Measurements from ENCODE around the gene NFAT5. TPM values are rescaled to one million over a fixed set of nuclear protein-coding genes. Genes with fewer than 3 reads are reported as not detected.
"Not testable (repeated sequence)": the region's sequence is repeated elsewhere in the genome, so short reads cannot be mapped to it uniquely, and the experiment has no call there.

NFAT5 gene
- total RNA-seq, 4 donors from 2014 or later, result 76.1 to 122 (median 102) TPM

DNA sequence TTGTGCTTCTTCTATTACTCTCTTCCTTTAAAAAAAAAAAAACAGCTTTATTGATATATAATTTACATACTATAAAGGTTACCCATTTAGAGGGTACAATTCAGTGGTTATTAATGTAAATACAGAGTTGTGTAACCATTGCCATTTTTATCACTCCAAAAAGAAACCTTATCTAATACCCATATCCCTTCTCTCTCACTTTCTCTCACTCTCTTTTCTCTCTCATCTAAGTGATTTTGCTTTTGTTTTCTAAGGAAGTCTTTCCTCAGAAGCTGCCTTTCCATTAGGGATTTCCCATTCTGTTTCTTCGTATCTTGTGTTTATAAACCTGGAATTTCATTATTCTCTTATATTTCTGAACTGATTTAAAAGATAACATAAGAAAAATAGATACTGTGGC lies 55.5 kb downstream of the NFAT5 start:
- Histone ChIP-seq H3K27ac (peak overlapping the region in 1 of 3 donors; percentile 32), H3K4me1 (peaks cover 20 to 48% of the 10 kb centered on the region in 2 donors)

DNA sequence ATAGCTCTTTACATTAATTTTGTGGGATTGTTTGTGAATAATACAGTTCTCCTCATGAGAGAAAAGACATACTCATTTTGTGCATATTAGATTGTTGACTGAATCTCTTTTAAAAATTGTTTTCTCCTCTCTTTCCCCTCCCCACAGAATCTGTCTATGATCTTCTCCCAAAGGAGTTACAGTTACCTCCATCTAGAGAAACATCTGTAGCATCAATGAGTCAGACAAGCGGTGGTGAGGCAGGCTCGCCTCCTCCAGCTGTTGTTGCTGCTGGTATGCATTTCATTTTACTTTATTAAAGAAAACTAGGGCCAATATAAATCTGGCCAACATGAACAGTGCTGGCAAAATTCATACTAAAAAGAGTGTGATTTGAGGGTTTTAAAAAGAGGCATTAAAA lies 60.5 kb downstream of the NFAT5 start:
- TF ChIP-seq, protein P1, sequence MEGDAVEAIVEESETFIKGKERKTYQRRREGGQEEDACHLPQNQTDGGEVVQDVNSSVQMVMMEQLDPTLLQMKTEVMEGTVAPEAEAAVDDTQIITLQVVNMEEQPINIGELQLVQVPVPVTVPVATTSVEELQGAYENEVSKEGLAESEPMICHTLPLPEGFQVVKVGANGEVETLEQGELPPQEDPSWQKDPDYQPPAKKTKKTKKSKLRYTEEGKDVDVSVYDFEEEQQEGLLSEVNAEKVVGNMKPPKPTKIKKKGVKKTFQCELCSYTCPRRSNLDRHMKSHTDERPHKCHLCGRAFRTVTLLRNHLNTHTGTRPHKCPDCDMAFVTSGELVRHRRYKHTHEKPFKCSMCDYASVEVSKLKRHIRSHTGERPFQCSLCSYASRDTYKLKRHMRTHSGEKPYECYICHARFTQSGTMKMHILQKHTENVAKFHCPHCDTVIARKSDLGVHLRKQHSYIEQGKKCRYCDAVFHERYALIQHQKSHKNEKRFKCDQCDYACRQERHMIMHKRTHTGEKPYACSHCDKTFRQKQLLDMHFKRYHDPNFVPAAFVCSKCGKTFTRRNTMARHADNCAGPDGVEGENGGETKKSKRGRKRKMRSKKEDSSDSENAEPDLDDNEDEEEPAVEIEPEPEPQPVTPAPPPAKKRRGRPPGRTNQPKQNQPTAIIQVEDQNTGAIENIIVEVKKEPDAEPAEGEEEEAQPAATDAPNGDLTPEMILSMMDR (IDR thresholded peaks at IDR 0.05), result no peak
- TF ChIP-seq POLR2A (IDR thresholded peaks at IDR 0.05), result no peak
- intact Hi-C loops (cut with DNase I), result no loop called here
- DNase-seq, result no peak
- Histone ChIP-seq H3K9me3 (no peaks in the 10 kb centered on the region), H3K4me1 (peaks cover 0 to 9% of the 10 kb centered on the region in 2 donors), H3K36me3 (no peaks in the 10 kb centered on the region), H3K27ac (no peak overlapping the region), H3K4me3 (replicated peaks in 1 of 3) (no peak overlapping the region), H3K27me3 (no peaks in the 10 kb centered on the region)
- WGBS, 2 donors, result 85 to 88% methylated on average over 2 of the region's 2 CpGs

More for the DNA sequence above, 55.5 kb downstream of the NFAT5 start:
- Histone ChIP-seq H3K4me3 (replicated peaks in 1 of 3) (no peak overlapping the region), H3K9me3 (no peaks in the 10 kb centered on the region), H3K27me3 (no peaks in the 10 kb centered on the region), H3K36me3 (no peaks in the 10 kb centered on the region)
- intact Hi-C loops (cut with DNase I), result no loop called here
- WGBS, 2 donors, result 87 to 94% methylated on average over 1 of the region's 1 CpG
- DNase-seq, result no peak
- TF ChIP-seq POLR2A (IDR thresholded peaks at IDR 0.05), result no peak

DNA sequence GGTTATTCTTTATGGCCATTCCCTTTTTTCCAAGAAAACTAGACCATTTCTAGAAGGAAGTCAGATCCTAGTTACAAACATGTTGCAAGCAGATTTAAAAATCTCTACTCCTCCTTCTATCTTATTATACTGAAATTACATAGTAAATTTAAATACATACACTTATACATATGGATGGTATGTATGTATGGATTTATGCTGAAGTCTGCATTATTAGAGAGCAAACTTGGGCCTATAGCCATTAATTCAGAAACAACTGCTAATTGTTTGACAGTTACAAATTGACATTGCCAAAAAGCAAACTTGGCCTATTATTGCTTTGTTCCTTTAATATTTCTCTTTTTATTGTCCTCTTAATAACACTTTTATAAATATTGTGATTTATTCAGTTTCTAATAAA lies 67.1 kb downstream of the NFAT5 start:
- no peak for DNase-seq
- peaks cover 6 to 14% of the 10 kb centered on the region in 2 donors for H3K36me3 ChIP-seq
- H3K4me1 ChIP-seq, result no peaks in the 10 kb centered on the region
- H3K27me3 ChIP-seq, result no peaks in the 10 kb centered on the region
- intact Hi-C loops (cut with DNase I), result no loop called here
- no peak overlapping the region for H3K4me3 ChIP-seq (replicated peaks in 1 of 3)
- H3K9me3 ChIP-seq, result no peaks in the 10 kb centered on the region
- no peak for TF ChIP-seq POLR2A (IDR thresholded peaks at IDR 0.05)
- TF ChIP-seq, protein P1 (IDR thresholded peaks at IDR 0.05), result no peak
- H3K27ac ChIP-seq, result no peak overlapping the region

DNA sequence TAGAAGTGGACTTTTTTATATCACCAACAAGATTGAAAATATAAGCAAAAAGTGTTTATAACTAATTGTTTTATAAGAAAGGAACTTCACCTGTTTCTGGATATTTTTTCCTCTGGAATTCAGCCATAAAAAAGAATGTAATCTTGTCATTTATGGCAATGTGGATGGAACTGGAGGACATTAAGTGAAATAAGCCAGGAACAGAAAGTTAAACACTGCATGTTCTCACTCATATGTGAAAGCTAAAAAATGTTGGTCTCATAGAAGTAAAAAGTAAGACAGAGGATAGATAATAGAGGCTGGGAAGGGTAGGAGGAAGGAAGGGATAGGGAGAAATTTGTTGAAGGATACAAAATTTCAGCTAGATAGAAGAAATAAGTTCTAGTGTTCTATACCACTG lies 67.6 kb downstream of the NFAT5 start:
- no peaks in the 10 kb centered on the region for H3K9me3 ChIP-seq
- H3K4me3 ChIP-seq (replicated peaks in 1 of 3), result no peak overlapping the region
- H3K4me1 ChIP-seq, result no peaks in the 10 kb centered on the region
- TF ChIP-seq, protein P1 (IDR thresholded peaks at IDR 0.05), result no peak
- no peak for TF ChIP-seq POLR2A (IDR thresholded peaks at IDR 0.05)
- H3K36me3 ChIP-seq, result peaks cover 6 to 14% of the 10 kb centered on the region in 2 donors
- H3K27ac ChIP-seq, result no peak overlapping the region
- H3K27me3 ChIP-seq, result no peaks in the 10 kb centered on the region
- no peak for DNase-seq
- intact Hi-C loops (cut with DNase I), result no loop called here

DNA sequence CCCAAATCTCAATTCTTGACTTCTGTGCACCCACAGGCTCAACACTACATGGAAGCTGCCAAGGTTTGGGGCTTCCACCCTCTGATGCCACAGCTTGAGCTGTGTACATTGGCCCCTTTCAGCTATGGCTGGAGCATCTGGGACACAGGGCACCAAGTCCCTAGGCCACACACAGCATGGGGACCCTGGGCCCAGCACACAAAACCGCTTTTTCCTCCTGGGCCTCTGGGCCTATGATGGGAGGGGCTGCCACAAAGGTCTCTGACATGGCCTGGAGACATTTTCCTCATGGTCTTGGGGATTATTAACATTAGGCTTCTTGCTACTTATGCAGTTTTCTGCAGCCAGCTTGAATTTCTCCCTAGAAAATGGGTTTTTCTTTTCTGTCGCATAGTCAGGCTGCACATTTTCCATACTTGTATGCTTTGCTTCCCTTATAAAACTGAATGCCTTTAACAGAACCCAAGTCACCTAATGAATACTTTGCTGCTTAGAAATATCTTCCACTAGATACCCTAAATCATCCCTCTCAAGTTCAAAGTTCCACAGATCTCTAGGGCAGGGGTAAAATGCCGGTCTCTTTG lies 70.9 kb downstream of the NFAT5 start:
- intact Hi-C loops (cut with DNase I); DNase-seq; H3K4me3 ChIP-seq (replicated peaks in 1 of 3); H3K27me3 ChIP-seq; H3K9me3 ChIP-seq; H3K4me1 ChIP-seq; H3K27ac ChIP-seq: not testable (repeated sequence)
- 99 to 100% methylated on average over 3 of the region's 3 CpGs for WGBS, 2 donors
- H3K36me3 ChIP-seq, result peaks cover 6 to 14% of the 10 kb centered on the region in 2 donors

DNA sequence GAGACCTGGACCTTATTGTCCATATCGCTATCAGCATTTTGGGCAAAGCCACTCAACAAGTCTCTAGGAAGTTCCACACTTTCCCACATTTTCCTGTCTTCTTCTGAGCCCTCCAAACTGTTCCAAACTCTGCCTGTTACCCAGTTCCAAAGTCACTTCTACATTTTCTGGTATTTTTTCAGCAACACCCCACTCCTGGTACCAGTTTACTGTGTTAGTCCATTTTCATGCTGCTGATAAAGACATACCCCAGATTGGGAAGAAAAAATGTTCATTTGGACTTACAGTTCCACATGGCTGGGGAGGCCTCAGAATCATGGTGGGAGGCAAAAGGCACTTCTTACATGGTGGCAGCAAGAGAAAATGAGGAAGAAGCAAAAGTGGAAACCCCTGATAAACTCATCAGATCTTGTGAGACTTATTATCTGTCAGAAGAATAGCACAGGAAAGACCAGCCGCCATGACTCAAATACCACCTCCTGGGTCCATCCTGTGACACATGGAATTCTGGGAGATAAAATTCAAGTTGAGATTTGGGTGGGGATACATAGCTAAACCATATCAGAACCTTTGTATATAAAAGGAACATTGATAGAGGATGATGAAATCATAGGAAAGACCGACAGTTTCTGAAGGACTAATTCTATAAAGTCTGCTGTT lies 71.6 kb downstream of the NFAT5 start:
- H3K9me3 ChIP-seq; H3K27me3 ChIP-seq; intact Hi-C loops (cut with DNase I); H3K4me3 ChIP-seq (replicated peaks in 1 of 3); H3K4me1 ChIP-seq; H3K27ac ChIP-seq; DNase-seq: not testable (repeated sequence)
- peaks cover 6 to 14% of the 10 kb centered on the region in 2 donors for H3K36me3 ChIP-seq
- 97% methylated on average over 3 of the region's 3 CpGs for WGBS, 2 donors

DNA sequence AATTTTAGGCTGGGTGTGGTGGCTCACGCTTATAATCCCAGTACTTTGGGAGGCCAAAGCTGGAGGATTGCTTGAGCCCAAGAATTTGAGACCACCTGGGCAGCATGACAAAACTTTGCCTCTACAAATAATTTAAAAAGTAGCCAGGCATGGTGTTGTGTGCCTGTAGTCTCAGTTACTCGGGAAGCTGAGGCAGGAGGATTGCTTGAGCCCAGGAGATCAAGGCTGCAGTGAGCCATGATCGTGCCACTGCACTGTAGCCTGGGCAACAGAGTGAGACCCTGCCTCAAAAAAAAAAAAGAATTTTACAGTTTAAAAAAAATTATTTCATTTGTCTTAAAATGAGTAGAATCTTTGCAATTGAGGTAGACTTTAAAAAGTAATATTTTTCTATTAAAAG lies 78.2 kb downstream of the NFAT5 start:
- DNase-seq; H3K9me3 ChIP-seq; intact Hi-C loops (cut with DNase I); H3K27me3 ChIP-seq; H3K36me3 ChIP-seq; H3K27ac ChIP-seq; H3K4me3 ChIP-seq (replicated peaks in 1 of 3): not testable (repeated sequence)
- peaks cover 12 to 13% of the 10 kb centered on the region in 2 donors for H3K4me1 ChIP-seq
- WGBS, 2 donors, result 99 to 100% methylated on average over 3 of the region's 3 CpGs
